ENCODE measurements around the gene RRP36. TPM values are rescaled to one million over a fixed set of nuclear protein-coding genes. Genes with fewer than 3 reads are reported as not detected.
A peak's percentile ranks its signal among the peaks of the same experiment; 100 is the strongest.

RRP36 gene, protein sequence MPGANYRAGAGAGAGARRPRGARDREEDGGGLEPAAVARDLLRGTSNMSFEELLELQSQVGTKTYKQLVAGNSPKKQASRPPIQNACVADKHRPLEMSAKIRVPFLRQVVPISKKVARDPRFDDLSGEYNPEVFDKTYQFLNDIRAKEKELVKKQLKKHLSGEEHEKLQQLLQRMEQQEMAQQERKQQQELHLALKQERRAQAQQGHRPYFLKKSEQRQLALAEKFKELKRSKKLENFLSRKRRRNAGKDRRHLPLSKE
- polyA plus RNA-seq (ENCODE audit: insufficient read length in 3 of 3), result 10 to 100 TPM; 54.1 to 59.7 (median 56.8) TPM
- long read RNA-seq, donor 1, transcript RRP36-201 (7 exons, 1,159 nt), result major isoform, 12 of 21 reads
- long read RNA-seq, donor 1, transcript RRP36-203 (1 exons, 1,005 nt), result minor isoform, 9 of 21 reads
- long read RNA-seq, donor 1, partial matches to known transcripts, result 0 of 21 reads
- long read RNA-seq, donor 1, other reads (novel, unspliced or antisense), result 0 of 21 reads
- long read RNA-seq, donor 2, transcript RRP36-203 (1 exons, 1,005 nt), result minor isoform, 6 of 29 reads
- long read RNA-seq, donor 2, transcript RRP36-201 (7 exons, 1,159 nt), result major isoform, 23 of 29 reads
- long read RNA-seq, donor 2, partial matches to known transcripts, result 0 of 29 reads
- long read RNA-seq, donor 2, other reads (novel, unspliced or antisense), result 0 of 29 reads
- long read RNA-seq, donor 3, transcript RRP36-201 (7 exons, 1,159 nt), result major isoform, 12 of 35 reads
- long read RNA-seq, donor 3, transcript RRP36-203 (1 exons, 1,005 nt), result minor isoform, 8 of 35 reads
- long read RNA-seq, donor 3, partial matches to known transcripts, result 15 of 35 reads
- long read RNA-seq, donor 3, other reads (novel, unspliced or antisense), result 0 of 35 reads
- long read RNA-seq, donor 4, transcript RRP36-201 (7 exons, 1,159 nt), result major isoform, 24 of 33 reads
- long read RNA-seq, donor 4, transcript RRP36-203 (1 exons, 1,005 nt), result minor isoform, 9 of 33 reads
- long read RNA-seq, donor 4, partial matches to known transcripts, result 0 of 33 reads
- long read RNA-seq, donor 4, other reads (novel, unspliced or antisense), result 0 of 33 reads
- long read RNA-seq, donor 5, transcript RRP36-201 (7 exons, 1,159 nt), result major isoform, 7 of 8 reads
- long read RNA-seq, donor 5, partial matches to known transcripts, result 0 of 8 reads
- long read RNA-seq, donor 5, other reads (novel, unspliced or antisense), result 0 of 8 reads
- long read RNA-seq, donor 6, transcript RRP36-203 (1 exons, 1,005 nt), result minor isoform, 10 of 26 reads
- long read RNA-seq, donor 6, transcript RRP36-201 (7 exons, 1,159 nt), result major isoform, 16 of 26 reads
- long read RNA-seq, donor 6, partial matches to known transcripts, result 0 of 26 reads
- long read RNA-seq, donor 6, other reads (novel, unspliced or antisense), result 0 of 26 reads
- long read RNA-seq, donor 7, transcript RRP36-203 (1 exons, 1,005 nt), result minor isoform, 6 of 16 reads
- long read RNA-seq, donor 7, transcript RRP36-201 (7 exons, 1,159 nt), result major isoform, 10 of 16 reads
- long read RNA-seq, donor 7, partial matches to known transcripts, result 0 of 16 reads
- long read RNA-seq, donor 7, other reads (novel, unspliced or antisense), result 0 of 16 reads
- long read RNA-seq, donor 8, partial matches to known transcripts, result 5 of 11 reads
- long read RNA-seq, donor 8, other reads (novel, unspliced or antisense), result 0 of 11 reads
- long read RNA-seq, donor 9, transcript RRP36-201 (7 exons, 1,159 nt), result major isoform, 27 of 44 reads
- long read RNA-seq, donor 9, transcript RRP36-203 (1 exons, 1,005 nt), result minor isoform, 12 of 44 reads
- long read RNA-seq, donor 9, partial matches to known transcripts, result 0 of 44 reads
- long read RNA-seq, donor 9, other reads (novel, unspliced or antisense), result 5 of 44 reads
- long read RNA-seq, donor 10, transcript RRP36-203 (1 exons, 1,005 nt), result minor isoform, 14 of 35 reads
- long read RNA-seq, donor 10, transcript RRP36-201 (7 exons, 1,159 nt), result major isoform, 21 of 35 reads
- long read RNA-seq, donor 10, partial matches to known transcripts, result 0 of 35 reads
- long read RNA-seq, donor 10, other reads (novel, unspliced or antisense), result 0 of 35 reads
- long read RNA-seq, donor 11, transcript RRP36-203 (1 exons, 1,005 nt), result major isoform, 12 of 28 reads
- long read RNA-seq, donor 11, transcript RRP36-201 (7 exons, 1,159 nt), result minor isoform, 7 of 28 reads
- long read RNA-seq, donor 11, partial matches to known transcripts, result 9 of 28 reads
- long read RNA-seq, donor 11, other reads (novel, unspliced or antisense), result 0 of 28 reads
- long read RNA-seq, donor 12, transcript RRP36-203 (1 exons, 1,005 nt), result minor isoform, 19 of 129 reads
- long read RNA-seq, donor 12, transcript RRP36-201 (7 exons, 1,159 nt), result major isoform, 20 of 129 reads
- long read RNA-seq, donor 12, partial matches to known transcripts, result 85 of 129 reads
- long read RNA-seq, donor 12, other reads (novel, unspliced or antisense), result 5 of 129 reads
- long read RNA-seq, donor 13, transcript RRP36-203 (1 exons, 1,005 nt), result major isoform, 12 of 19 reads
- long read RNA-seq, donor 13, transcript RRP36-201 (7 exons, 1,159 nt), result minor isoform, 7 of 19 reads
- long read RNA-seq, donor 13, partial matches to known transcripts, result 0 of 19 reads
- long read RNA-seq, donor 13, other reads (novel, unspliced or antisense), result 0 of 19 reads
- long read RNA-seq, donor 14, transcript RRP36-201 (7 exons, 1,159 nt), result major isoform, 18 of 36 reads
- long read RNA-seq, donor 14, transcript RRP36-203 (1 exons, 1,005 nt), result minor isoform, 12 of 36 reads
- long read RNA-seq, donor 14, partial matches to known transcripts, result 6 of 36 reads
- long read RNA-seq, donor 14, other reads (novel, unspliced or antisense), result 0 of 36 reads
- long read RNA-seq, donor 15, transcript RRP36-201 (7 exons, 1,159 nt), result major isoform, 21 of 102 reads
- long read RNA-seq, donor 15, transcript RRP36-203 (1 exons, 1,005 nt), result minor isoform, 19 of 102 reads
- long read RNA-seq, donor 15, partial matches to known transcripts, result 62 of 102 reads
- long read RNA-seq, donor 15, other reads (novel, unspliced or antisense), result 0 of 102 reads
- long read RNA-seq, donor 16, transcript RRP36-201 (7 exons, 1,159 nt), result major isoform, 14 of 20 reads
- long read RNA-seq, donor 16, transcript RRP36-203 (1 exons, 1,005 nt), result minor isoform, 6 of 20 reads
- long read RNA-seq, donor 16, partial matches to known transcripts, result 0 of 20 reads
- long read RNA-seq, donor 16, other reads (novel, unspliced or antisense), result 0 of 20 reads

GRCh38 chr6:43021270-43022047 lies at the start of gene RRP36:
Gene RRP36 (plus strand): TSS chr6:43021623. CDS start chr6:43021655, 32 bp downstream.
- peak; percentile 76 for DNase-seq

GRCh38 chr6:42971746-42972327 lies 49.6 kb upstream of the RRP36 start:
- no peak for DNase-seq

DNA sequence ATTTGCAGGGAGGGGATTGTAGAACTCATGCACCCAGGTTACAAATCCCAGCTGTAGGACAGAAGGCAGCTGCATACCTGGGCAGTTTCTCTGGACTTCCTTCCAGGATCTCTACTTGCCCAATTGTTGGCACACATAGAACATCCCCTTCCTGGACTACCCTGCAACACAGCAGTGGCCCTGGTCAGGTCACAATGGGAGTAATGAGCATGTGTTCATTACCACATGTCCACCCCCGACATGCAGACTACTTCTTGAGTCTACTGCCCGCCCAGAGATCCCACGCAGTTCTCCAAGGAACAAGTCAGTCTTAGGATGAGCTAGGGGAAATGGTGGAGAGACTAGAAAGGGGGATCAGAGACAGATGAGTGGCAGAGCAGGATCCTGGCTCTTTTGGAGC lies 47.5 kb upstream of the RRP36 start:
- DNase-seq, result no peak

GRCh38 chr6:42974919-42975505 lies 46.4 kb upstream of the RRP36 start:
- no peak for DNase-seq

- no peak for DNase-seq
These were observed 43.0 kb upstream of the RRP36 start for GRCh38 chr6:42978487-42978838.

GRCh38 chr6:42978839-42979522 lies 42.4 kb upstream of the RRP36 start, which contains the start of gene PEX6:
Gene PEX6 (minus strand): TSS chr6:42979181. CDS start chr6:42979150, 31 bp downstream.
- DNase-seq, result peak; percentile 90

GRCh38 chr6:42979523-42980177 lies 41.8 kb upstream of the RRP36 start:
- no peak for DNase-seq

GRCh38 chr6:42981836-42982235 lies 39.6 kb upstream of the RRP36 start:
- DNase-seq, result no peak

DNA sequence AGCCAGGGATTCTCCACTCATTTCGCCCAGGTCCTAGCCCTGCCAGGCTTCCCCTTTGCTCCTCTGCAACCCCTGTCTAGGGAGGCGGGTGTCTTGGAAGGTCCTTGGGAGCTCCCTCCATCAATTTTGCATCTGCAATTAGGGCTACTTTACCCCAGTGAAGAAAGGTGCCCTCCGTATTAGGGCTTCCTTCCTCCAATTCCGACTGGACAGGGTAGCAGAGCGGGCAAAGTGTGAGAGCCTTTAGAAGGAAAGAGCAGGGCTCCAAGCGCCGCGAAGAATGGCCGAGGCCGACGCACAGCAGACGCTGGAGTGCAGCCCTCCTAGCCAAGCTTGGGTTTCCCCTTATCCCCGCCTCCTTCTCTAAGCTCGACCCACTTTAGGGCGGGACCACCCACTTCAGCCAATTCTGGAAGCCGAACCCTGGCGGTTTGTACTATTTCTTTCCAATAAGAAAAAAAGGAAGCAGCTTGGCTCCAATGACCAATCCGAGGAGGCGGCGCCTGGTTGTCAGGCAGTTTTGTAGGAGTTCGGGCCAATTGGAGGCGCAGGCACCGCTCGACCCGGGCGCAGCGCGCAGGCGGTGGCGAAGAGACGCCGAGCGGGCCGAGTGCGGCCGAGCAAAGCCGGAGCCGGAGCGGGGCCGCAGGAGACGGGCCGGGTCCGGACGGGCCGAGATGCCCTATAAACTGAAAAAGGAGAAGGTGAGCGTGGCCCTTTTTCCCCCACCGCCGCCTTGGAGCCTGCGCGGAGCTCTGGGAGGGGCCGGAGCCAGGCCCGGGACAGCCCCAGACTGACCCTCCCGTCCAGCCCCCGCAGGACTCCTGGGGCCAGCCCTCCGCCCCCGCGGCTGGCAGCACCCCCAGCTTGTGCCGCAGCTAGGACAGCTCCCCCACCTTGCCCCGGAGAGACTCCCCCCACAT lies 37.2 kb upstream of the RRP36 start, which contains the start of gene PPP2R5D:
Gene PPP2R5D (plus strand): TSS at position 570 of the 923 bp plus-strand sequence. CDS start 108 bp downstream, at position 678.
- DNase-seq, result peak; percentile 99

GRCh38 chr6:42984924-42985475 lies 36.4 kb upstream of the RRP36 start:
- no peak for DNase-seq

DNA sequence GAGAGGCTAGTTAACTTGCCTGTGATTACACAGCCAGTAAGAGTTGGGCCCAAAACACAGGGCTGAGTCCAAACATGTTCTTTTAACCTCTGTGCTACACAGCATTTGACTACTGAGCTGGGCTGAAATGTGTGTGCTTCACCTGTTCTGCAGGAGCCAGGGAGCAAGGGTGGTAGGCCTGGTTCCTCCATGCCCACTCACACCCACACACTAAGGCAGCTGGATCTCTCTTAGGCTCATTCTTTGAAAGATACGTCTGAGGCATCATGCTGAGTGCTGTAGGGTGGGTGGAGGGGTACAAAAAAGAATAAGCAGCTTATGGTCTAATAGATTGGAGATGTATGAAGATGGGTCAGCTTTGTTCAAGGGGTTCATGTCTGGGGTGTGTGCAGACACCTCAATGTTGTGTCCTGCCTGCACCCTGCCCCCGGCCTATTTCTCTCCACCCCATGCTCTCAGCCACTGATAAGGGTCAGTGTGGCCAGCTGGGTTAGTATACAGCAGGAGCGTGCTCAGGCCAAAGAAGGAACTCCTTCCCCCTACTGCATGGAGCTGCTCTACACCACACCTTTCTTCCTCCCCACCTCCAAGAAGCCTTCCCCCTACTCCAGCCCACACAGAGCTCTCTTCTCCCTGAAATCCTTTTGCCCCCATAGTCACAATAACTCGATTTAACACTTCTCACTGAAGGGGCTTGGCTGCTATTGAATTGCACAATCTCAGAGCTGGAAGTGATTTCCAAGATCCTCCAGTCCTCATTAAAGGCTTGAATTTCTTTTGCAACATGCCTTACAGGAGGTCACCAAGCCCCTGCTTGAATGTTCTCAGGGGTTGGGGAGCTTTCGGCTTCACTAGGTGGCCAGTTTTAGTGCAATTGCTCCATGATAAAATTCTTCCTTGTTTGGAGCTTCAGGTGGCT lies 33.6 kb upstream of the RRP36 start:
- no peak for DNase-seq

GRCh38 chr6:42988486-42989020 lies 32.9 kb upstream of the RRP36 start:
- DNase-seq, result no peak
